ENCODE data around the gene USP47.

- TF ChIP-seq CTCF (IDR thresholded peaks at IDR 0.05 in 2 of 3, conservative IDR thresholded peaks at IDR 0.05 in 1 of 3; ENCODE audit: insufficient read depth in 2 of 3, low read depth in 1 of 3, low read length in 3 of 3) (no peak), KDM5B (IDR thresholded peaks at IDR 0.05; ENCODE audit: insufficient replicate concordance, low read depth, low read length) (no peak), SMARCB1 (IDR thresholded peaks at IDR 0.05; ENCODE audit: insufficient read length, low read depth) (no peak), MLLT1 (IDR thresholded peaks at IDR 0.05) (no peak), ZNF318 (IDR thresholded peaks at IDR 0.05; ENCODE audit: borderline replicate concordance in 1 of 2, low read depth in 1 of 2) (no peak), SRSF7 (optimal IDR thresholded peaks at IDR 0.05; ENCODE audit: low read depth, low read length) (no peak), TOE1 (IDR thresholded peaks at IDR 0.05; ENCODE audit: borderline replicate concordance) (no peak), TOE1 (CRISPR knock-in tag; IDR thresholded peaks at IDR 0.05; ENCODE audit: borderline replicate concordance, low read depth) (no peak), MEIS2 (IDR thresholded peaks at IDR 0.05; ENCODE audit: partially characterized antibody) (no peak), YY1 (IDR thresholded peaks at IDR 0.05; ENCODE audit: borderline replicate concordance in 1 of 3, control insufficient read depth in 1 of 3, extremely low read depth in 1 of 3, insufficient read depth in 3 of 3, insufficient read length in 1 of 3, insufficient replicate concordance in 2 of 3, low read depth in 1 of 3, low read length in 2 of 3) (no peak)
These were observed 36.5 kb upstream of the USP47 start for GRCh38 chr11:11805228-11805627.
